Measurements from ENCODE around the gene NFATC4.

Gene NFATC4

DNA sequence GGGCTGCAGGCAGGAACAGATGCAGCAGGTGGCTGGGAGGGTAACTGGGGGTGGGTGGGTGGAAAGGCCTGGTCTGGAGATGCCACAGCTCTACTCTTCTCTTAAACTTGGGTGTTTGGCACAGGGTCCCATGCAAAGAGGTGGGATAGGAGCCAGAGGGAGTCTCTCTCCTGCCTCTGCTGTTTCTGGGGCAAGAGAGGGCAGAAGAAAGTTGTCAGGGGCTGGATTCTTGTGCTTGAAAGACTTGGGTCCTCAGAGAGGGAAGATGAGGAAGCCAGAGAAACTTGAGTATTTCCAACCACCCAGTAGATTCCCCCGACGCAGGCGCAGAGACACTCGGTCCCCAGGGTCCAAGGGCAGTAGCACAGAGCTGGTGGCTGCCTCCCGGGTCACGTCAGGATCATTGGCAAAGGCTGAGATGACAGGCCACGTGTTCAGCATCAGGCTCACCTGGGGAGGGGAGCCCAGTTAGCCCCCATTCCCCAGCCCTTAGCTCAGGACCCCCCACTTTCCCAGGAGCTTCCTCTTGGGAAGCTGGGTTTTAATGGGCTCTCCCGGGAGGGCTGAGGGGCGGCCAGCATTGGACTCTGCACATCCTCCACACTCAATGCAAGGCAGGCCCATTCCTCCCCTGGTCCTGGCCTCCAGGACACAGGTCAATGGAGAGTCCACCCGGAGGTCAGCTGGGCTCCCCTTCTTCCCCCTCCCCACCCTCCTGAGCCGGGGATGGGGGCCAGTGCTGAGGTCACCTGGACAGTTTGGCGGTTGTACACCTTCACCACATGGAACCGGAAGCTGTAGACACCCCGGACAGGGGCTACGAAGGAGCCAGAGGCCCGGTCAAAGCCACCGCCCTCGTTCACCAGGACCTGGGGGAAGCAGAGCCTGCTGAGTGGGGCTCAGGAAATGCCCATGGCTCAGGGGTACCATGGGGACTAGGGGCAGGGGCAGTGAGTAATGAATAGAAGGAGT, 59.8 kb downstream of the NFATC4 start:
- TF ChIP-seq, protein P1, sequence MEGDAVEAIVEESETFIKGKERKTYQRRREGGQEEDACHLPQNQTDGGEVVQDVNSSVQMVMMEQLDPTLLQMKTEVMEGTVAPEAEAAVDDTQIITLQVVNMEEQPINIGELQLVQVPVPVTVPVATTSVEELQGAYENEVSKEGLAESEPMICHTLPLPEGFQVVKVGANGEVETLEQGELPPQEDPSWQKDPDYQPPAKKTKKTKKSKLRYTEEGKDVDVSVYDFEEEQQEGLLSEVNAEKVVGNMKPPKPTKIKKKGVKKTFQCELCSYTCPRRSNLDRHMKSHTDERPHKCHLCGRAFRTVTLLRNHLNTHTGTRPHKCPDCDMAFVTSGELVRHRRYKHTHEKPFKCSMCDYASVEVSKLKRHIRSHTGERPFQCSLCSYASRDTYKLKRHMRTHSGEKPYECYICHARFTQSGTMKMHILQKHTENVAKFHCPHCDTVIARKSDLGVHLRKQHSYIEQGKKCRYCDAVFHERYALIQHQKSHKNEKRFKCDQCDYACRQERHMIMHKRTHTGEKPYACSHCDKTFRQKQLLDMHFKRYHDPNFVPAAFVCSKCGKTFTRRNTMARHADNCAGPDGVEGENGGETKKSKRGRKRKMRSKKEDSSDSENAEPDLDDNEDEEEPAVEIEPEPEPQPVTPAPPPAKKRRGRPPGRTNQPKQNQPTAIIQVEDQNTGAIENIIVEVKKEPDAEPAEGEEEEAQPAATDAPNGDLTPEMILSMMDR (IDR thresholded peaks at IDR 0.05; ENCODE audit: low read depth, low read length) = no peak
- DNase-seq = no peak
- Histone ChIP-seq H3K4me3 (ENCODE audit: low read depth, low read length) (no peak overlapping the region), H3K9me3 (ENCODE audit: severe bottlenecking) (no peaks in the 10 kb centered on the region), H3K36me3 (peaks cover 15% of the 10 kb centered on the region), H3K27me3 (ENCODE audit: insufficient read depth, low read depth, severe bottlenecking) (no peaks in the 10 kb centered on the region), H3K27ac (no peak overlapping the region; the same call in 1 of the 2 replicates)

DNA sequence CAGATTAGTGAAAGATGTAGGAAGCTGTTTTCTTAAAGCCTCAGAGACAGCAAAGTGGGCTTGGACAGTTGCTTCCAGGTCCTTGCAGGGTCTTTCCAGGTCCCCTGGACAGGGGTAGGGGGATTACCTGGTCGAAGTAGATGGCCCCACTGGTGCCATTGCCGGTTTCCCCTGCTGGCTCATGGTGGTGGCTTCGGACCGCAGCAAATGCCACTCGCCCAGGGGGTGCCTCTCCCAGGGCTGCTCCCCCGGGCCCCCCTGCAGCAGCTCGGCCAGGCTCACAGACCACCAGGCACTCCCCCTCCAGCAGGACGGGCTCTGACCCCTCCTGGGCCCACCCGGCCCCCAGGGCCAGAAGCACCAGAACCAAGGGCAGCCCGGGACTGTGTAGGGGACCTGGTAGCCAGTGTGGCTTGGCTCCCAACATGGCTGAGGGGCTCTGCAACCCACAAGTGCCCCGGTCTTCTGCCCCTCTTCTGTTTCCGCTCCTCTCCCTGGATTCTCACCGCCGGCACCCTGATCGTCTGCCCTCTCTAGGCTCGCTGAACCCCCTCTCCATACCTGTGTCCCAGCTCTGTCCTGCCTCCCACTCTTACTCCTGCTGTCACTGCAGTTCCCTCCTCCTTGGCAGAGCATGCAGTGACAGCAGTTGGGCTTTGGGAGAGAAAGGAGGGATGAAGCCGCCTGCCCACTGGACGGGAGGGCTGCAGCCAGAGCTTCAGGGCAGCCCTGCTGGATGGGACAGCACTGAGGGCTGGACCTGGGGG, 60.8 kb downstream of the NFATC4 start:
- peaks cover 17% of the 10 kb centered on the region for H3K36me3 ChIP-seq
- H3K4me3 ChIP-seq (ENCODE audit: low read depth, low read length) = peak overlapping the region; percentile 56
- H3K27ac ChIP-seq = peak overlapping the region; percentile 91
- H3K9me3 ChIP-seq (ENCODE audit: severe bottlenecking) = no peaks in the 10 kb centered on the region
- TF ChIP-seq, protein P1 (IDR thresholded peaks at IDR 0.05; ENCODE audit: low read depth, low read length) = no peak
- no peak for DNase-seq
- H3K27me3 ChIP-seq (ENCODE audit: insufficient read depth, low read depth, severe bottlenecking) = no peaks in the 10 kb centered on the region
